Thyroid gland (tissue), 4 donors: ENCODE data around the gene GMEB2.

Experiments used
- CTCF ChIP-seq, 6 experiments: fragments of 200-600 bp in 3 of 6; fragments of 450-650 bp in 3 of 6; sonication (generic) in 3 of 6; IDR thresholded peaks; one replicate each; pipeline ENCODE4 v1.5.1; 2016 to 2019; ENCODE audit warnings: antibody characterized with exemption in 6 of 6, mild to moderate bottlenecking in 2 of 6, inconsistent platforms in 1 of 6, moderate library complexity in 1 of 6
- POLR2A ChIP-seq, 2 donors: fragments of 450-650 bp; IDR thresholded peaks; one replicate each; pipeline ENCODE4 v1.6.1; 2017; ENCODE audit warnings: antibody characterized with exemption in 2 of 2, mild to moderate bottlenecking in 2 of 2, moderate library complexity in 1 of 2

GRCh38 chr20:63572071-63572787 is 54.7 kb downstream of the GMEB2 start:
- TF ChIP-seq CTCF (IDR thresholded peaks at IDR 0.05) (no peak), POLR2A (IDR thresholded peaks at IDR 0.05) (no peak)
